ENCODE measurements around the gene MIEF2.

MIEF2 gene

GRCh38 chr17:18309202-18309601 is 48.7 kb downstream of the MIEF2 start:
- DNase-seq (ENCODE audit: extremely low read depth, low read depth) = no peak
- TF ChIP-seq CTCF (IDR thresholded peaks at IDR 0.05; ENCODE audit: low read depth, low read length) = no peak

- DNase-seq (ENCODE audit: extremely low read depth, low read depth) = no peak
- TF ChIP-seq CTCF (IDR thresholded peaks at IDR 0.05; ENCODE audit: low read depth, low read length) = no peak
Observed at GRCh38 chr17:18314059-18314730, 53.7 kb downstream of the MIEF2 start.

GRCh38 chr17:18314731-18315561 is 54.5 kb downstream of the MIEF2 start, which contains the start of the genes SMCR8 and TOP3A:
SMCR8 (plus strand) TSS chr17:18315293; CDS start chr17:18315790, 497 bp downstream.
TOP3A (minus strand) TSS chr17:18314994; CDS start chr17:18314778, 216 bp downstream.
- no peak for TF ChIP-seq CTCF (IDR thresholded peaks at IDR 0.05; ENCODE audit: low read depth, low read length)

DNA sequence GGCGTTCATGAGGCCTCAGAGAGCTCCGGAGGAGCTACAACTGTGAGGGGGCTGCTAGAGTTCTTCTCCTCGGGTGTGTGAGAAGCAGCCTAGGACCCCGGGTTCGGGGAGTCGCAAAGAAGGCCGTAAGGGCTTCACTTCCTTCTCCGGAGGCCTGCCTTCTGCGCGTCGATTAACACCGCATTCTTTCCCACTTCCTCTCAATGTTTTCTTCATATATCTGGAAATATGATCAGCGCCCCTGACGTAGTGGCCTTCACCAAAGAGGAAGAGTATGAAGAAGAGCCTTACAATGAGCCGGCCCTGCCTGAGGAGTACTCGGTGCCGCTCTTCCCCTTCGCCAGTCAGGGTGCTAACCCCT is 55.1 kb downstream of the MIEF2 start:
- TF ChIP-seq CTCF (IDR thresholded peaks at IDR 0.05; ENCODE audit: low read depth, low read length) = no peak
- no peak for DNase-seq (ENCODE audit: extremely low read depth, low read depth)

More at GRCh38 chr17:18314731-18315561, 54.5 kb downstream of the MIEF2 start, which contains the start of the genes SMCR8 and TOP3A:
- peak; percentile 96 for DNase-seq (ENCODE audit: extremely low read depth, low read depth)

DNA sequence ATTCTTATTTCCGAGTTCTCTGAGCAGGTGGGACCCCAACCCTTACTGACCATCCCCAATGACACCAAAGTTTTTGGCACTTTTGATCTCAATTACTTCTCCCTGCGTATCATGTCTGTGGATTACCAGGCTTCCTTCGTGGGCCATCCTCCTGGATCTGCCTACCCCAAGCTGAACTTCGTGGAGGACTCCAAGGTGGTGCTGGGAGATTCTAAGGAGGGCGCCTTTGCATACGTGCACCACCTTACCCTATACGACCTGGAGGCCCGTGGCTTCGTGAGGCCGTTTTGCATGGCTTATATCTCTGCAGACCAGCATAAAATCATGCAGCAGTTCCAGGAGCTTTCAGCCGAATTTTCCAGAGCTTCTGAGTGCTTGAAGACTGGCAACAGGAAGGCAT is 55.5 kb downstream of the MIEF2 start:
- DNase-seq (ENCODE audit: extremely low read depth, low read depth) = no peak
- no peak for TF ChIP-seq CTCF (IDR thresholded peaks at IDR 0.05; ENCODE audit: low read depth, low read length)
